ENCODE measurements around the gene FAM114A1.
A peak's percentile ranks its signal among the peaks of the same experiment; 100 is the strongest.

DNA sequence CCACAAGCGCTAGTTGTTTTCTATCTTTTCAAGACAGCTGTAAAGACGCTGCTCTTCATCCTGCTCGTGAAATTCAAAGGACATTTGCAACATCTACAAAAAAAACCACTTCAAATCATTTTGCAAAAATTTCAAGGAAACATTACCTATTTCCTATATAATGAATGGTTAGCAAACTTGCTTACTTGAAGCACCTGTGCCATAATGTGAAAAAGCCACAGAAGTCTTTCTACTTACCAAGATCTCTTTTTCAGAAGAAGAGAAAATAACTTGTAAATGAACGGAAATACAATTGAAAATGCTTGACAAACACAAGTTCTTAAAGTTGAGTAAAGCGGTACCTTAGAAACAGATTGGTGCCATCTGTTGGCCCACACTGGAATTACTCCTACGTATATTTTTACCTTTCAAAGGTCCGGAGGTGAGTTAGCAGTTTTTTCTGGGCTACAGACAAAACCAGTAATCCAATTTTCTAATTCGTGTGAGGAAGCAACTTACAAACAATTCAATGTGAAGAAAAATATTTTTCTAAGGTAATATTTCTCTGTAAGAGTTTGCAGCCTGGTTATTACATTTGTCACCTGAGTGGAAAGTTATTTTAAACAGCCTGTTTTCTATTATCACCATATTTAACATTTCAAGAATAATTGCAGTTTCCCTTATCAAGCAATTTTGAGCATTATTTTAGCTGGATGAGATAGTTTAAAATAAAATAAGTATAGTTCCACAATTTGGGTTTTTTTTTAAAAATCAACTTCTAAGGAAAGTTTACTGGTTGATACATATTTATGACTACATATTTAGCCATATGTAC, 10.9 kb upstream of the FAM114A1 start, which contains the start of gene TLR6:
- TF ChIP-seq SMC3 (conservative IDR thresholded peaks at IDR 0.05; ENCODE audit: poor library complexity): peak; percentile 70
- TF ChIP-seq, protein P1, sequence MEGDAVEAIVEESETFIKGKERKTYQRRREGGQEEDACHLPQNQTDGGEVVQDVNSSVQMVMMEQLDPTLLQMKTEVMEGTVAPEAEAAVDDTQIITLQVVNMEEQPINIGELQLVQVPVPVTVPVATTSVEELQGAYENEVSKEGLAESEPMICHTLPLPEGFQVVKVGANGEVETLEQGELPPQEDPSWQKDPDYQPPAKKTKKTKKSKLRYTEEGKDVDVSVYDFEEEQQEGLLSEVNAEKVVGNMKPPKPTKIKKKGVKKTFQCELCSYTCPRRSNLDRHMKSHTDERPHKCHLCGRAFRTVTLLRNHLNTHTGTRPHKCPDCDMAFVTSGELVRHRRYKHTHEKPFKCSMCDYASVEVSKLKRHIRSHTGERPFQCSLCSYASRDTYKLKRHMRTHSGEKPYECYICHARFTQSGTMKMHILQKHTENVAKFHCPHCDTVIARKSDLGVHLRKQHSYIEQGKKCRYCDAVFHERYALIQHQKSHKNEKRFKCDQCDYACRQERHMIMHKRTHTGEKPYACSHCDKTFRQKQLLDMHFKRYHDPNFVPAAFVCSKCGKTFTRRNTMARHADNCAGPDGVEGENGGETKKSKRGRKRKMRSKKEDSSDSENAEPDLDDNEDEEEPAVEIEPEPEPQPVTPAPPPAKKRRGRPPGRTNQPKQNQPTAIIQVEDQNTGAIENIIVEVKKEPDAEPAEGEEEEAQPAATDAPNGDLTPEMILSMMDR (IDR thresholded peaks at IDR 0.05; ENCODE audit: poor library complexity, severe bottlenecking): peak; percentile 68
